Activated B cell treated with CpG ODN at 0.5 μM for 24 hours (primary cell): Measurements from ENCODE around the gene TRABD2B. TPM values are rescaled to one million over a fixed set of nuclear protein-coding genes. Genes with fewer than 3 reads are reported as not detected.
A peak's percentile ranks its signal among the peaks of the same experiment; 100 is the strongest.

Experiments used
- ATAC-seq: fragments of 200-7000 bp; cut with Tn5 transposase; one replicate; pipeline ENCODE4 v1.10.0; 2021; ENCODE audit warnings: low read depth, mild to moderate bottlenecking, moderate library complexity
- CTCF ChIA-PET: fragments of 350-600 bp; sonication (Branson Sonifier 250); formaldehyde crosslinking; loops from one replicate; lab custom pipeline; 2021; ENCODE audit warnings: antibody characterized with exemption; lab: Charles Lee
- POLR2A ChIA-PET: fragments of 350-600 bp; sonication (Branson Sonifier 250); formaldehyde crosslinking; loops from one replicate; lab custom pipeline; 2021; ENCODE audit warnings: antibody characterized with exemption; lab: Charles Lee
- DNase-seq: peaks from one replicate; pipeline ENCODE4 v3.0.0; 2022
- H3K27ac Mint-ChIP-seq: one replicate; pipeline ENCODE4 v1.8.0; 2020; ENCODE audit warnings: mixed read lengths
- H3K27me3 Mint-ChIP-seq: one replicate; pipeline ENCODE4 v1.8.0; 2021; ENCODE audit warnings: mixed read lengths
- H3K36me3 Mint-ChIP-seq: one replicate; pipeline ENCODE4 v1.8.0; 2021; ENCODE audit warnings: low read depth, mixed read lengths
- H3K4me1 Mint-ChIP-seq: one replicate; pipeline ENCODE4 v1.8.0; 2021; ENCODE audit warnings: mixed read lengths
- H3K4me3 Mint-ChIP-seq: one replicate; pipeline ENCODE4 v1.8.0; 2020; ENCODE audit warnings: mild to moderate bottlenecking, mixed read lengths
- H3K9me3 Mint-ChIP-seq: one replicate; pipeline ENCODE4 v1.8.0; 2020; ENCODE audit warnings: mixed read lengths
- CTCF ChIP-seq: fragments of 200-600 bp; IDR thresholded peaks from one replicate; pipeline ENCODE4 v1.8.0; 2022; ENCODE audit warnings: antibody characterized with exemption, mild to moderate bottlenecking
- intact Hi-C: fragments of 100-400 bp; cut with micrococcal nuclease; formaldehyde crosslinking; loops from one replicate; pipeline ENCODE4 v1.15.1; 2024
- total RNA-seq: library from RNA; stranded (reverse); gene quantifications from 2 replicates; pipeline ENCODE4 v1.2.3, GENCODE V29; 2022

The TRABD2B gene
- total RNA-seq, 1 donor from 2014 or later: not detected

DNA sequence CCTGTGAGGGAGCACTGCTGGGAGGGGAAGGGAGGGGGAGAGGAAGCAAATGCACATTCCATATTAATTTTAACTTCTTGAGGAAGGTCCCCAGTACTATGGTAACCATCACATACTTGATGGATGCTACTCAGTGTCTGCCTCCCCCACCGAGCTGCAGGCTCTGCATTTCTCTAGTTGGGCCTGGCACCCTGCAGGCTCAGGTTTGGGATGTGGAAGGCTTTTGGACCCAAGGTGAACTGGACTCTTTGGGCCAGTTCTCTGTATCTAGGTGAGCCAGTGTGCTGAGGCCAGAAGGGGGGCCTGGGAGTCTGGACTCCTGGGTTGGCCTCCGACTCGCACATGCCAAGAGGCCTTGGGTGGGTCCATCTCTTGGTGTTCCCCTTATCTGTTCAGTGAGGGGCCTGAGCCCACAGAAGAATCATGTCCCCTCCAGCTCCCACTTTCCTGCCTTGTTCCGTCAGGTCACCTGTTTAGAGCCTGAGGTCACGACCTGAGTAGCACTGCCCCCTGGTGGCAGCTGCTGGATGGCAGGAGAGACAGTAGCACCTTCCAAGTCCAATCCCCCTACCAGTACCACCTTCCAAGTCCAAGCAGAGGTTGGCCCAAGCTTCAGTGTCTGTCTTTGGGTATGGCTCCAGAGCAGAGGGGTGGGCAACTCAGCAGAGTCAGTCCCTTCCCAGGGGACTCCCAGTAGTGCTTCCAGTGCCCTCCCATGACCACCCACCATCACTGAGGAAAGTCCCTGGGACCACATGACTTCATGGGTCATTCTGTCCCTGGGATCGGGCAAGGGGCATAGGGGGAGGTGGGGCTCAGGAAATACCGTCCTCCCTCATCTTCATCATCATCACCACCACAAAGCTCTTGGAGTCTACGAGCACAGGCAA, 241.8 kb downstream of the TRABD2B start:
- no peaks in the 10 kb centered on the region for H3K4me1 Mint-ChIP-seq
- intact Hi-C loops: no loop called here
- DNase-seq: peak; percentile 29

GRCh38 chr1:47754221-47754620, 243.0 kb downstream of the TRABD2B start:
- POLR2A ChIA-PET: no interaction called here
- Mint-ChIP-seq H3K27me3 (peaks cover 7% of the 10 kb centered on the region), H3K4me1 (no peaks in the 10 kb centered on the region), H3K36me3 (no peaks in the 10 kb centered on the region), H3K4me3 (no peak overlapping the region), H3K9me3 (no peaks in the 10 kb centered on the region), H3K27ac (no peak overlapping the region)
- DNase-seq (no peak), ATAC-seq (no peak)
- TF ChIP-seq CTCF: no peak
- intact Hi-C loops: no loop called here
- CTCF ChIA-PET: interaction anchor here (1.1 kb wide), 1 partner anchor 365 kb away, joined by 3 read pairs; no protein-coding TSS in a partner anchor

More for the DNA sequence above, 241.8 kb downstream of the TRABD2B start:
- no peak overlapping the region for H3K4me3 Mint-ChIP-seq
- no peak for ATAC-seq
- no peak overlapping the region for H3K27ac Mint-ChIP-seq
- ChIA-PET POLR2A (no interaction called here), CTCF (interaction anchor here (0.9 to 1.4 kb wide), 3 partner anchors 21 to 563 kb away, joined by 3 to 6 read pairs (median 3); no protein-coding TSS in a partner anchor)
- H3K36me3 Mint-ChIP-seq: no peaks in the 10 kb centered on the region
- no peaks in the 10 kb centered on the region for H3K9me3 Mint-ChIP-seq
- no peak for TF ChIP-seq CTCF
- H3K27me3 Mint-ChIP-seq: peaks cover 7% of the 10 kb centered on the region

- intact Hi-C loops: no loop called here
- no peaks in the 10 kb centered on the region for H3K36me3 Mint-ChIP-seq
- DNase-seq: no peak
- CTCF ChIA-PET: interaction anchor here (1.1 kb wide), 1 partner anchor 364 kb away, joined by 3 read pairs; no protein-coding TSS in a partner anchor
- no peak for TF ChIP-seq CTCF
- ATAC-seq: no peak
- POLR2A ChIA-PET: no interaction called here
- H3K9me3 Mint-ChIP-seq: no peaks in the 10 kb centered on the region
- no peaks in the 10 kb centered on the region for H3K4me1 Mint-ChIP-seq
- no peak overlapping the region for H3K27ac Mint-ChIP-seq
- no peak overlapping the region for H3K4me3 Mint-ChIP-seq
- peaks cover 7% of the 10 kb centered on the region for H3K27me3 Mint-ChIP-seq
Observed at GRCh38 chr1:47753808-47754207, 243.4 kb downstream of the TRABD2B start.

DNA sequence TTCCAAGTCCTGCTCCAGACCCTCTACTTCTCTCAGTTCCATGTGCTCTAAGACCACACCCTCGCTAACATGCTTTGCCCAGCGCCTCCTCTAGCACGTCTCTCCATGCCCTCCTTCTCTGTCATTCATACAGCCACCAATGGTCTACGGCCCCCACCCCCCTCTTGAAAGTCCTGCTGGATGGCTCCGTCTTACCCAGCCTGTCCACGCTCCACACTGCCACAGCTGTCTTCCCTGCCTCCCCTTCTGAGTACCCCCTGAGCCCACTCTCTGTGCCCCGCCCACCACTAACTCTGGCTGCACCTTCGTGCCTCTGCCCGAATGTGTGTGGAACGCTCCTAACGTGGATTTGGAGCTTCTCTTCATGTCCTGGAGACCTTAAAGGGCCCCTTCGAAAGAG, 244.6 kb downstream of the TRABD2B start:
- POLR2A ChIA-PET: no interaction called here
- Mint-ChIP-seq H3K36me3 (no peaks in the 10 kb centered on the region), H3K4me3 (no peak overlapping the region), H3K27ac (no peak overlapping the region), H3K9me3 (no peaks in the 10 kb centered on the region), H3K27me3 (peaks cover 5% of the 10 kb centered on the region), H3K4me1 (no peaks in the 10 kb centered on the region)
- DNase-seq (no peak), ATAC-seq (no peak)
- CTCF ChIA-PET: no interaction called here
- TF ChIP-seq CTCF: no peak
- intact Hi-C loops: no loop called here

DNA sequence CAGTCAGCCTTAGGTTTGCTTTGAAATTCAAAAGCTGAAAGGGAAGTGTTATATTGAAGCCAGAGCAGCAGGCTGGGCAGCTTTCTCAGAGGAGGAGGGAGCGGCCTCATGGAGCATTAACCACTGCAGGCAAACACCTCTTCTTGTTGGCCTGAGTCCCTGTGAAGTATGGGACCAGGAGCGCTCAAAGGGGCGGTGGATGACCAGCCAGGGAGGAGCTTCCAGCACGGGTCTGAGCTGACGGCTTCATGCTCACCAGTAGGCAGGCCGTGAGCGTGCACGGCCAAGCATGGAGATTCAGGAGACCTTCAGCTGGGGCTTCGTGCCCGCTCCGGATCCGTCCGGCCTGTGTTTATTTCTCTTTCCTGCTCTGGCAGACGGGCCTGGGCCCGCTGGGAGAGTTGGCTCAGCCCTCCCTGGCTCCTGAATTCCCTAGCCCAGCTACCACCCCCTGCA, 245.2 kb downstream of the TRABD2B start:
- H3K4me1 Mint-ChIP-seq: no peaks in the 10 kb centered on the region
- no peak overlapping the region for H3K27ac Mint-ChIP-seq
- H3K4me3 Mint-ChIP-seq: no peak overlapping the region
- ATAC-seq (no peak), DNase-seq (no peak)
- intact Hi-C loops: no loop called here
- H3K27me3 Mint-ChIP-seq: peaks cover 5% of the 10 kb centered on the region
- H3K9me3 Mint-ChIP-seq: no peaks in the 10 kb centered on the region
- no peaks in the 10 kb centered on the region for H3K36me3 Mint-ChIP-seq
- ChIA-PET CTCF (no interaction called here), POLR2A (no interaction called here)
- no peak for TF ChIP-seq CTCF
